ENCODE measurements around the gene SPZ1. TPM values are rescaled to one million over a fixed set of nuclear protein-coding genes. Genes with fewer than 3 reads are reported as not detected.

The SPZ1 gene
- total RNA-seq, 6 experiments from 2014 or later: not detected

GRCh38 chr5:80355686-80356085, 35.9 kb downstream of the SPZ1 start:
- Histone ChIP-seq H3K4me3 (no peak overlapping the region), H3K36me3 (no peaks in the 10 kb centered on the region), H3K4me1 (no peaks in the 10 kb centered on the region), H3K27me3 (no peaks in the 10 kb centered on the region), H3K27ac (no peak overlapping the region), H3K9me3 (no peaks in the 10 kb centered on the region)
- 84% methylated on average over 4 of the region's 4 CpGs for WGBS (ENCODE audit: insufficient coverage, low coverage, low lambda C conversion rate, missing lambda C conversion rate)
- ATAC-seq (no peak), DNase-seq (no peak)
- TF ChIP-seq CTCF (IDR thresholded peaks at IDR 0.05) (no peak), POLR2A (IDR thresholded peaks at IDR 0.05) (no peak)
- intact Hi-C loops (cut with DNase I): no loop called here

DNA sequence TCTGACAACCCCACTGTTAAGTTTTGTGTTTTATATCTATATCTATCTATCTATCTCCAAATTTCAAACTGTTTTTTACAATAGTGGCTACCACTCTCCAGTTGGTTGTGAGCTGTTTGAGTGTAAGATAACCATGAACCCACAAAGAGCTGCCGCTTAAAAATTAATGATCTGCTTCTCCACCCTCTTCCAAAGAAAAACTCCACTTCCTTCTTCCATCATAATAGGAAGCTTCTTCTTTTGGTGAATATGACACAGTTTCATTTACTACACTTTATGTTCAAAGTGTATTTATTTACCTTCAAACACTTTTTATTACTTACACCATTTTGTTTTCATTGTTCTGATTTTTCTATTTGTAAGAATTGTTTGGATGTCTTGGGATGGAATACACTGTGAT, 37.9 kb downstream of the SPZ1 start:
- H3K4me1 ChIP-seq: no peaks in the 10 kb centered on the region
- H3K27me3 ChIP-seq: no peaks in the 10 kb centered on the region
- H3K36me3 ChIP-seq: no peaks in the 10 kb centered on the region
- H3K27ac ChIP-seq: no peak overlapping the region
- ATAC-seq (no peak), DNase-seq (no peak)
- no peaks in the 10 kb centered on the region for H3K9me3 ChIP-seq
- no peak overlapping the region for H3K4me3 ChIP-seq
- WGBS (ENCODE audit: insufficient coverage, low coverage, low lambda C conversion rate, missing lambda C conversion rate): 57% methylated on average over 1 of the region's 1 CpG
- intact Hi-C loops (cut with DNase I): no loop called here
- TF ChIP-seq CTCF (IDR thresholded peaks at IDR 0.05) (no peak), POLR2A (IDR thresholded peaks at IDR 0.05) (no peak)

GRCh38 chr5:80360914-80361444, 41.2 kb downstream of the SPZ1 start:
- ATAC-seq (no peak), DNase-seq (no peak)
- Histone ChIP-seq H3K27ac (no peak overlapping the region), H3K4me3 (no peak overlapping the region), H3K36me3 (no peaks in the 10 kb centered on the region), H3K27me3 (no peaks in the 10 kb centered on the region), H3K9me3 (no peaks in the 10 kb centered on the region), H3K4me1 (no peaks in the 10 kb centered on the region)
- intact Hi-C loops (cut with DNase I): no loop called here
- TF ChIP-seq CTCF (IDR thresholded peaks at IDR 0.05): no peak
- TF ChIP-seq POLR2A (IDR thresholded peaks at IDR 0.05): no peak

- H3K27ac ChIP-seq: no peak overlapping the region
- TF ChIP-seq POLR2A (IDR thresholded peaks at IDR 0.05) (no peak), CTCF (IDR thresholded peaks at IDR 0.05) (no peak)
- no peaks in the 10 kb centered on the region for H3K4me1 ChIP-seq
- WGBS (ENCODE audit: insufficient coverage, low coverage, low lambda C conversion rate, missing lambda C conversion rate): 88% methylated on average over 6 of the region's 6 CpGs
- DNase-seq: no peak
- ATAC-seq: no peak
- H3K36me3 ChIP-seq: no peaks in the 10 kb centered on the region
- no peak overlapping the region for H3K4me3 ChIP-seq
- no peaks in the 10 kb centered on the region for H3K9me3 ChIP-seq
- H3K27me3 ChIP-seq: no peaks in the 10 kb centered on the region
- intact Hi-C loops (cut with DNase I): no loop called here
Observed at GRCh38 chr5:80364892-80365291, 45.1 kb downstream of the SPZ1 start.
